GM19328 (cell line): ENCODE results near the gene GNAT2.

Source experiments
- ATAC-seq: cut with Tn5 transposase; IDR thresholded peaks from one replicate; pipeline ENCODE4 v1.9.1; 2021; ENCODE audit warnings: mild to moderate bottlenecking, moderate library complexity; ENCODE audit not compliant: unreplicated experiment

Gene GNAT2

DNA sequence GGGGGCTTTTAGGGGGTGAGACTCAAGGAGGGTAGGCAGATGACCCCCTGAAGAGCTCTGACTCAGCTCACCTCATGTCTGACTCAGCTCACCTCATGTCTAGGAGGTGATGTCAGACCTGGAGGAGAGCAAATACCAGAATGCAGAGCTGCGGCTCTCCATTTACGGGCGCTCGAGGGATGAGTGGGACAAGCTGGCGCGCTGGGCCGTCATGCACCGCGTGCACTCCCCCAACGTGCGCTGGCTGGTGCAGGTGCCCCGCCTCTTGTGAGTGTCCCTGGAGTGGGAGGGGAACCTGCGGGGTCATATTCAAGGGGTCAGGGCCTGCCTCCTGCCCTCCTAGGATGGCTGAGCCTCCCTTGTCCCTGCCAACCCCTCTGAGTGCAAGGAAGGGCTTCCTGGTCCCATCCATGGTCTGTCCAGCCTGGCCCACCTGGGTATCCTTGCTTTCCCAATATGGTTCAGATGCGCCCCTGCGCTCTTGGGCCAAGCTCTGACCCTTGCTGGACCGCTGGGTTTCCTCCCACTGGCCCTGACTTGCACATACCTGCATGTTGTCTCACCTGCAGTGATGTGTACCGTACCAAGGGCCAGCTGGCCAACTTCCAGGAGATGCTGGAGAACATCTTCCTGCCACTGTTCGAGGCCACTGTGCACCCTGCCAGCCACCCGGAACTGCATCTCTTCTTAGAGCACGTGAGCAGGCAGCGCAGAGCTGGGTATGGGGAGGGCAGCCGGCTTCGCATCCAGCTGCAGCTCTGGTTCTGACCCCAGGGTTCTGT, 9.3 kb upstream of the GNAT2 start:
- ATAC-seq, result no peak

GRCh38 chr1:109627692-109628399, 8.4 kb upstream of the GNAT2 start:
- ATAC-seq, result no peak

- no peak for ATAC-seq
Observed at GRCh38 chr1:109626682-109627408, 7.4 kb upstream of the GNAT2 start.

DNA sequence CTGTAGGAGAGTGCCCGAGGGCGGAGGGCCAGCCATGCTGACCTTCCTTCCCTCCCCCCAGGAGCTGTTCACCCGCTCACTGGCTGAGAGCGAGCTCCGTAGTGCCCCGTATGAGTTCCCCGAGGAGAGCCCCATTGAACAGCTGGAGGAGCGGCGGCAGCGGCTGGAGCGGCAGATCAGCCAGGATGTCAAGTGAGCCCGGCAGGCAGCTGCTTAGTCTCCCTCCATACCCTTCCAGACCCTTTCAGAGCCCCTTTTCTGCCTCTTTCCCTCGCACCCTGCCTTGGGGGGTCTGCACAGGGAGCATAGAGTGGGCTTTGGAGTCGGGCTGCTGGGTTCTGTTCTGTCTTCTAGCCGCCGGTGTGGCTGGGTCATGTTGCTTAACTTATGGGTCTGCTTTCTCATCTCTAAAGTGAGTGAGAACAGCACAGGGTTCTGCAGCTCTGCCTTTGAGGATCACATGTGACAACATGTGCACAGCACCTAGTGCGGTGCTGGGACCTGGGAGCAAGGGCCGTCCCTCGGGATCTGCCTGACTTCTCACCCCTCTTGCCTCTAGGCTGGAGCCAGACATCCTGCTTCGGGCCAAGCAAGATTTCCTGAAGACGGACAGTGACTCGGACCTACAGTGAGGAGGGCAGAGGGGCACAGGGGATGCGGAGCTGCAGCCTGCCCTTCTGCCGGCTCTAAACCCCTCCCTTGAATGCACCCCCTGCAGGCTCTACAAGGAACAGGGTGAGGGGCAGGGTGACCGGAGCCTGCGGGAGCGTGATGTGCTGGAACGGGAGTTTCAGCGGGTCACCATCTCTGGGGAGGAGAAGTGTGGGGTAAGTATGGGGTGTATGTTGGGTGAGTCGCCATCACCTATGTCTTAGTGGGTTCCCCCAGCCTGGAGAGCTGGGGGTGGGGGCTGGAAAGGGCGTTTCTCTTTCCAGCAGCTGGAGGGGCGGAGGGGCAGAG, 6.5 kb upstream of the GNAT2 start:
- no peak for ATAC-seq

GRCh38 chr1:109625176-109625575, 5.8 kb upstream of the GNAT2 start:
- ATAC-seq, result no peak

DNA sequence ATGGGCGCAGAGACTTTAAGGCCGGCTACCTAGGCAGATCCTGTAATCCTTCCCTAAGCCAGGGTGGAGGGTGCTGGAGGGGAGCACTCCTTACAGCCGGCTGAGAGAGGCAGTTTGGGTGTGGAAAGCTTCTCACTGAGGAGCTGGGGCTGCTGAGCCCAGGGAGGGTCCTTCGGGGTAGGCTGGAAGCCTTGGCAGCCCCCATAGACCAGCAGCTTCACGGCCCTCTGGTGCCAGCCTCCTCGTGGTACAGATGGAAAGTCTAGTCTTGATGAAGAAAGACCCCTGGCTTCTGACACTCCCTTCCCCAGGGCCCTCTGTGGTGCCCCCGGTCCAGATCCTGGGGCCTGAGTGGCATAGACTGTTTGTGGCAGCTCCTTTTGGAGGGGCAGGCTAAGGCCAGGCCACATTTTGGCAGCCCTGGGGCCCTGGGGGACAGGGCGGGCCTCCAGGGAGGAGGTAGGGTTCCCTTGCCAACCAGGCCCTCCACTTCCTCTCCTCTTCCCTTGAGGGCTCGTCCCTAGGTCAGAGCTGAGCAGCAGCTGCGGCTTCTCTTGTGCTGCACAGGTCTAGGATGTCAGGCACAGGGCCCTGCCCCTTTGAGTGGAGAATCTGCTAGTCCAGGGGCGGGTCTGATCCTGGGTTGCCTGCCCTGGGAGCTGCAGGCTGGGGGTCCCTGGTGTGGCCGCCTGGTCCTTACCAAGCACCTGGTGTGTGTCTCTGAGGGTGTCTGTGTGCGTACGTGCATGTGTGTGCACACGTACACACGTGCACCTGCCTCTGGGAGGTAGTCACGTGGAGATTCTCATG, 5.0 kb upstream of the GNAT2 start:
- ATAC-seq, result no peak

DNA sequence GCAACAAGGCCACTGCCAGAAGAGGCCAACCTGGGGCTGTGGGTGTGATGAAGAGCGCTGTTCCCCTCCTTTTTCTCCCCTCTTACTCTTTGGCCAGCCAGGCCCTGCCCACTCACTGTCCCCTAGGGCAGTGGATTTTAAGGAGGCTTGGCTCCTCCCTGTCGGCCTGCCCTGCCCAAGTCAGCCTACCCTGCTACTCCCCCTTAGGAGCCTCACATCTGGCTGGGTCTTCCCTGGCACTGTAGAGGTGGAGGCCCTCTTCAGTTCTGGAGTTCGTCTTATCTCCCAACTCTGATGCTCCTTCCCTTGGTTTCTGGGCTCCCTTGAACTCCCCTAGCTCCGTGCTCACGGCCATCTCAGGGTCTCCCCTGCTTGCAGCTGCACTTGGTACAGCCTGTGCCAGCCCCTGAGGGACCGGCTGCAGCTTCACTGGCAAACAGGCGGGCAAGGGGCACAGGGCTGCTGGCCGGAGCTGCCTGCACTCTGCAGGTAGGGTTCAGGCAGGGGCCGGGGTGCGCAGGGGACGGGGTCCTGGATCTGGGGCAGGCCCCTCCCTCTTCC, 4.3 kb upstream of the GNAT2 start:
- no peak for ATAC-seq

DNA sequence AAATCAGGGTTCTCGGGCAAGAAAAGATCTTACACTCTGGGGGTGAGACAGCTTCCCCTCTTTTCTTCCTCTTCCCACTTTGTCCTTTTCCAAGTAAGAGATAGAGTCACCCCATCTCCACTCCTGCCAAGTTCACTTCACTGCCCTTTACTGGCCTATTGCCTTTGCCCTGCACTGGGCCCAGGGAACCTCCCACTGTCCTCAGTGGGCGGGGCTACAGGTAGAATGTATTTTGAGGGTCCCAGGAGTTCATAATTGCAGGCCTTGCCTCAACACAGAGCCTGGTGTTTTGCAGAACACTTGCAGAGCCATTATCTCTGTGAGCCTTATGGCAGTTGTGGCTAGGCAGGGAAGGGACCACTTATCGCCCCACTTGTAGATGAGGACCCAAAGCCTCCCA, 3.5 kb upstream of the GNAT2 start:
- ATAC-seq, result no peak

DNA sequence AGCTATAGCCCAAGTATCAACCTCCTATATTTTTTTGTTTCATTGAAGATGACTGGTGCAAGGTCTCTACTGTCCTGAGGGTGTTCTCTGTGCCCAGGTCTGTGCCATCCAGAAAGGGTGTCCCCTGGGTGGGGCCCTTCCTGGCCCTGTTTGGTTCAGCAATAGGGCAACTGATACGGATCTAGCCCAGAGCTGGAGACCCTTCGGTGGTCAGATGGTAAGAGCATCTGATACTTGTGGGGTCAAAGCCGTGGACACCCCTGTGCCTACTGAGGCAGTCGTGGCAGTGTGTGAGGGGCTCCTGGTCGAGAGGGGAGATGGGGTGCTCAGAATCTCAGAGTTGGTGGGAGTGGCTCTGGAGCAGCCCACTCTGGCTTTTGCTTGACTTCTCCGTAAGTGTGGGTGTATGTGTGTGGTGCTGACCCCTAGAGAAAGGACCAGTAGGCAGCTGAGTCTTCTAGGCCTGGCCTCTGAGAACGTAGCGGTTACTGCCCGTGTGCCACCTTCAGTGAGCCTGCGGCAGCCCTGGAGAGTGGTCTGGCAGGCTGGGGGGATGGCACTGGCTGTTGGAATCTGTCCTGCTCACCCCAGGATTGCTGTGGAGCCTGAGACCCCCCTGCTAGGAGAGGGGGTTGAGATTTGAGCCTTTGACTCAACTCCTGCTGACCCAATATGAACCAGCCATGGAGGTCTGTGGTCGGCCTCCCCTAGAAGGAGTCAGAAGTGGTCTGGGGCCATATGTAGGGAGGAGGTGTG, 2.9 kb upstream of the GNAT2 start:
- no peak for ATAC-seq

GRCh38 chr1:109621379-109622136, 2.1 kb upstream of the GNAT2 start:
- no peak for ATAC-seq

GRCh38 chr1:109620841-109621286, 1.4 kb upstream of the GNAT2 start:
- ATAC-seq, result peak; percentile 68

GRCh38 chr1:109620401-109620791, 980 bp upstream of the GNAT2 start:
- no peak for ATAC-seq

DNA sequence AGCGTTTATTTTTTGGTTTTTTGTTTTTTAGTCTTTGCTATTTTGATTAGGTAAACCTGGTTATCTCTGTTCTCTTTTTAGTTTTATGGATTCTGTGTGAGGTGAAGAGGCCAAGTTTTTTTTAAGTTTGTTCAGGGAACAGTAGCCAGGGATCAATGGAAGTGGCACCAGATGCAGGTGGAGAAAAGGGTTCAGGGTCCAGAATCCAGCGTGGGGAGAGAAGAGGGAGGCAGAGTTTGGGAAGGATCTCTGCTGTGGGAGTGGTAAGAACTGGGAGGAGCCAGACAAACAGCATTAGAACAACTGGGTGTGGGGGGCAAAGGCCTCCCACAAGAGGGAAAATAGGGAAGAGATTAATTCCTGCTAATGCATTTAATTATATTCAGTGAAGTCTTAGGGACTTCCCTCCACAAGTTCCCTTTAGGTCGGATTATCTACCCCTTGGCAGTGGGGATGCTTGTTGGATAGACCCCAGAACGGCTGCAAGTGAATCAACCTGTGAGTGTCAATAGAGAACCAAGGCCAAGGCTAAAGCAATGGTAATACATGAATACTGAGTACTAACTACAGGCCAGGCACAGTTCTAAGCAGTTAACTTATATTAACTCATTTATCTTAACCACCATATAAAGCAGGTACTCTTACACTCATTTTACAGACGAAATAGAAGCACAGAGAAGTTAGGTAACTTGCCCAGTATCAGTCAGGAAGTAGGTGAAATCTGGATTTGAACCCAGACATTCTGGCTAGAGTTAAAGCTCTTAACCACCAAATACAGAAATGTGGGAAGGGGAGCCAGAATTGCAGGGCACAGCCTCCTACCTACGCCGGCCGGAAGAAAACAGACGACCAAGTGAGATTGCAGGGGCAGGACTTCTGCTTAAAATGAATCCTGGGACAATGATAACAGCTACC, 498 bp downstream of the GNAT2 start:
- ATAC-seq, result no peak

DNA sequence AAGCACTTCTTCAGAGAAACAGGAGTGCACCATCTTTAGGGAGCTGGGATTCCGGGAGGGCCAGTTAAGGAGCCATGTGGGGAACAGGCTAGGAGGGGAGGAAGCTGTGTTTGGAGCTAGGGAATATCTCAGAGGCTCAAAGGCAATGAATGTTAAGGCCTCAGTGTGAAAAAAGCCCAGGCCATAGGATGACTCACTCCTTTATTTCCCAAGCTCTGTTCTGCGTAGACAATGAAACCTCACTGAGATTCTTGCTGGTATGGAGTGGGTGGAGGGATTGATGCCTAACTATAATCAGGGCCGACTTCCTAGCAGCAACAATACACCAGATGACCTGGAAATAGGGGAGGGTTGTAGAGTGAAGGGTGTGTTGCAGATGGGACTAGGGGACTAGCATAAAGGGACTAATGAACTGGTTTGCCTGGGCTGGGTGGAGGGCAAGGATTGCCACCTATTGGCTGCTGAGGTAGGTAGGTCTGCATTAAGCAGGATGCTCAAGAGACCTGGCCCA, 2.1 kb downstream of the GNAT2 start:
- no peak for ATAC-seq

- no peak for ATAC-seq
Observed at GRCh38 chr1:109616391-109616790, 3.0 kb downstream of the GNAT2 start.

GRCh38 chr1:109615879-109616278, 3.5 kb downstream of the GNAT2 start:
- no peak for ATAC-seq
